ENCODE data around the gene GPATCH4. TPM values are rescaled to one million over a fixed set of nuclear protein-coding genes. Genes with fewer than 3 reads are reported as not detected.

Gene GPATCH4
- 31.3 TPM for polyA plus RNA-seq (2013)

DNA sequence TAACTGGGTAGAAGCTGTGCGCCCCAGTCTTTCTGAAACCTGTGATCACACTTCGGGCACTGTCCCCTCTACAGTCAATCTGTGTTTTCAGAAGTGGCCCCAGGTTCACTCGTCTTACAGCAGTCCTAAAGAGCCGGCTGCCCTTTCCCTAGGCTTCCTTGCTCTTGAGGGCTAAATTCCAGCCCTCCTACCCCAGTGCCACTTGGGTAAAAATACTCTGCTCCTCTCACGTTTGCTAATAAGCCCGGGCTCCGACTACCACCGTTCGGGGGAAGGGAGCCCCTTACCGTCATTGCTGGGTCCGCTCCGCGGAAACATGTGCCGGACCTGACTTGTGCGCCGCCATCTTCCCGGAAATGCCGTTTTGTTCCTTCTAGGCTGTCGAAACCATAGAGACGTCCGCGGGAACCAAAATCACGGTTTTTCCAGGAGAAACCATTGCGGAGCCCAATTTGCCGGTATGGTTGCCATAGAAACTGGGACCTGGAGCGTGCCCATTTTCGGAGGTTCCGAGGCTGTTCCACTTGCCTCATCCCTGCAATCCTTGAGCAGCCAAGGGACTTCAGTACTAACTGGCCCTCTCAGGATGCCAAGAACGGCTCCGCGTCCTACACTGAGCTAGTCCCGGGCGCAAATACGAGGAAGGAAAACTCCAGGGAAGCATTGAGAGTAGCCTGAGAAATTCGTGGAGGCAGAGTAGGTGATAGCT is at the start of gene GPATCH4:
GPATCH4 (minus strand) TSS at position 358 of the 709 bp plus-strand sequence.
- whole genome bisulfite sequencing (ENCODE audit: insufficient coverage): under 1% methylated on average over 34 of the region's 35 CpGs
- no peaks in the 10 kb centered on the region for H3K27me3 ChIP-seq (replicated peaks in 2 of 5; ENCODE audit: control insufficient read depth in 4 of 5, insufficient read depth in 5 of 5, low read length in 4 of 5)
- peak; percentile 75 to 81 (median 80) for DNase-seq
- H3K4me1 ChIP-seq (ENCODE audit: control extremely low read depth in 1 of 4, control insufficient read depth in 4 of 4, insufficient read depth in 4 of 4, low read length in 3 of 4): peaks cover 6 to 30% (median 22%) of the 10 kb centered on the region in 4 experiments
- H3K27ac ChIP-seq (ENCODE audit: insufficient read depth in 1 of 2, low read depth in 1 of 2, low read length in 2 of 2, poor library complexity in 1 of 2, severe bottlenecking in 2 of 2): peak within 1 kb of the TSS; percentile 47 to 65
- POLR2A ChIA-PET: interaction anchor here (0.6 kb wide), 1 partner anchor 120 kb away, joined by 4 read pairs; no protein-coding TSS in a partner anchor
- peak within 1 kb of the TSS; percentile 60 to 91 (median 85) for H3K4me3 ChIP-seq (ENCODE audit: control insufficient read depth in 1 of 7, extremely low read depth in 1 of 7, insufficient read depth in 4 of 7, low read depth in 2 of 7, low read length in 6 of 7)
- peaks cover 0 to 31% (median 19%) of the 10 kb centered on the region in 4 experiments for H3K36me3 ChIP-seq (ENCODE audit: control insufficient read depth in 4 of 4, insufficient read depth in 4 of 4, low read length in 3 of 4)
- H3K9me3 ChIP-seq (ENCODE audit: control extremely low read depth in 1 of 5, control insufficient read depth in 4 of 5, insufficient read depth in 2 of 5, low read depth in 1 of 5, low read length in 4 of 5): no peaks in the 10 kb centered on the region
- CTCF ChIA-PET: interaction anchor here (1.4 to 7.7 kb wide), 5 partner anchors 10 to 120 kb away, joined by 3 to 63 read pairs (median 6); partner anchors contain the start of gene NAXE

DNA sequence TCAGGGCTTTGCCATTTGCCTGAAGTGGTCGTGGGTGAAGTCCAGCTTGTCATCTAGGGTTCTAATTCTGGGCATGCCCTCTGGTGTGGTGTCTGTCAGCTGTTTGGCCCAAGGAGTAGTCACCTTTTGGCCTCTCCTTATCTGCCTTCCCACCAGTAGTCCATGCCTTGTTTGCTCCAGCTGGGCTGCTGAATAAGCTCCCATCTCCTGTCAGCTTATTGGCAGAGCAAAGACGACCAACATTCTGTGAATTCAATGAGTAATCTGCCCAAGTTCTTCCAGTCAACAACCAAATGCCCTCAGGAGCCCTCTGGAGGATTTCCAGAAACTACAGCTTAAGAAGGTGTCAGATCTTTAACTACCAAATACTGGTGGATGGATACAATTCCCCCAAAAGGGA is 47.7 kb upstream of the GPATCH4 start:
- Histone ChIP-seq H3K36me3 (ENCODE audit: control insufficient read depth in 4 of 4, insufficient read depth in 4 of 4, low read length in 3 of 4) (no peaks in the 10 kb centered on the region), H3K27ac (ENCODE audit: insufficient read depth in 1 of 2, low read depth in 1 of 2, low read length in 2 of 2, poor library complexity in 1 of 2, severe bottlenecking in 2 of 2) (no peak overlapping the region), H3K9me3 (ENCODE audit: control extremely low read depth in 1 of 5, control insufficient read depth in 4 of 5, insufficient read depth in 2 of 5, low read depth in 1 of 5, low read length in 4 of 5) (no peaks in the 10 kb centered on the region), H3K4me1 (ENCODE audit: control extremely low read depth in 1 of 4, control insufficient read depth in 4 of 4, insufficient read depth in 4 of 4, low read length in 3 of 4) (peaks cover 0 to 7% (median 5%) of the 10 kb centered on the region in 4 experiments), H3K4me3 (ENCODE audit: control insufficient read depth in 1 of 7, extremely low read depth in 1 of 7, insufficient read depth in 4 of 7, low read depth in 2 of 7, low read length in 6 of 7) (no peak overlapping the region), H3K27me3 (replicated peaks in 2 of 5; ENCODE audit: control insufficient read depth in 4 of 5, insufficient read depth in 5 of 5, low read length in 4 of 5) (peaks cover 0 to 90% (median 40%) of the 10 kb centered on the region in 5 experiments)
- CTCF ChIA-PET: interaction anchor here (0.7 to 18.3 kb wide), 10 partner anchors 9 to 77 kb away, joined by 3 to 275 read pairs (median 4); partner anchors contain the start of genes HAPLN2 and NES
- peak in 1 of 3 donors; percentile 22 for DNase-seq
- 39% methylated on average over 2 of the region's 2 CpGs for WGBS (ENCODE audit: insufficient coverage)
- POLR2A ChIA-PET: interaction anchor here (0.9 kb wide), 1 partner anchor 11 kb away, joined by 3 read pairs; no protein-coding TSS in a partner anchor

- ChIA-PET POLR2A (interaction anchor here (0.9 kb wide), 1 partner anchor 11 kb away, joined by 3 read pairs; no protein-coding TSS in a partner anchor), CTCF (interaction anchor here (0.7 to 18.3 kb wide), 10 partner anchors 10 to 78 kb away, joined by 3 to 275 read pairs (median 4); partner anchors contain the start of genes HAPLN2 and NES)
- peaks cover 0 to 11% (median 10%) of the 10 kb centered on the region in 4 experiments for H3K4me1 ChIP-seq (ENCODE audit: control extremely low read depth in 1 of 4, control insufficient read depth in 4 of 4, insufficient read depth in 4 of 4, low read length in 3 of 4)
- H3K4me3 ChIP-seq (ENCODE audit: control insufficient read depth in 1 of 7, extremely low read depth in 1 of 7, insufficient read depth in 4 of 7, low read depth in 2 of 7, low read length in 6 of 7): no peak overlapping the region
- no peak overlapping the region for H3K27ac ChIP-seq (ENCODE audit: insufficient read depth in 1 of 2, low read depth in 1 of 2, low read length in 2 of 2, poor library complexity in 1 of 2, severe bottlenecking in 2 of 2)
- 77% methylated on average over 10 of the region's 10 CpGs for WGBS (ENCODE audit: insufficient coverage)
- H3K27me3 ChIP-seq (replicated peaks in 2 of 5; ENCODE audit: control insufficient read depth in 4 of 5, insufficient read depth in 5 of 5, low read length in 4 of 5): peaks cover 0 to 85% (median 36%) of the 10 kb centered on the region in 5 experiments
- H3K9me3 ChIP-seq (ENCODE audit: control extremely low read depth in 1 of 5, control insufficient read depth in 4 of 5, insufficient read depth in 2 of 5, low read depth in 1 of 5, low read length in 4 of 5): no peaks in the 10 kb centered on the region
- DNase-seq: no peak
- H3K36me3 ChIP-seq (ENCODE audit: control insufficient read depth in 4 of 4, insufficient read depth in 4 of 4, low read length in 3 of 4): no peaks in the 10 kb centered on the region
These were observed 47.2 kb upstream of the GPATCH4 start for GRCh38 chr1:156648496-156648895.

- ChIA-PET CTCF (interaction anchor here (9.4 to 18.3 kb wide), 2 partner anchors 10 to 18 kb away, joined by 72 to 275 read pairs; no protein-coding TSS in a partner anchor), POLR2A (no interaction called here)
- Histone ChIP-seq H3K27ac (ENCODE audit: insufficient read depth in 1 of 2, low read depth in 1 of 2, low read length in 2 of 2, poor library complexity in 1 of 2, severe bottlenecking in 2 of 2) (no peak overlapping the region), H3K4me3 (ENCODE audit: control insufficient read depth in 1 of 7, extremely low read depth in 1 of 7, insufficient read depth in 4 of 7, low read depth in 2 of 7, low read length in 6 of 7) (no peak overlapping the region), H3K9me3 (ENCODE audit: control extremely low read depth in 1 of 5, control insufficient read depth in 4 of 5, insufficient read depth in 2 of 5, low read depth in 1 of 5, low read length in 4 of 5) (no peaks in the 10 kb centered on the region), H3K36me3 (ENCODE audit: control insufficient read depth in 4 of 4, insufficient read depth in 4 of 4, low read length in 3 of 4) (no peaks in the 10 kb centered on the region), H3K4me1 (ENCODE audit: control extremely low read depth in 1 of 4, control insufficient read depth in 4 of 4, insufficient read depth in 4 of 4, low read length in 3 of 4) (peaks cover 6 to 23% (median 21%) of the 10 kb centered on the region in 4 experiments), H3K27me3 (replicated peaks in 2 of 5; ENCODE audit: control insufficient read depth in 4 of 5, insufficient read depth in 5 of 5, low read length in 4 of 5) (peaks cover 4 to 83% (median 36%) of the 10 kb centered on the region in 5 experiments)
- WGBS (ENCODE audit: insufficient coverage): 91% methylated on average over 8 of the region's 10 CpGs
- no peak for DNase-seq
These were observed 46.1 kb upstream of the GPATCH4 start for GRCh38 chr1:156647351-156647750.

DNA sequence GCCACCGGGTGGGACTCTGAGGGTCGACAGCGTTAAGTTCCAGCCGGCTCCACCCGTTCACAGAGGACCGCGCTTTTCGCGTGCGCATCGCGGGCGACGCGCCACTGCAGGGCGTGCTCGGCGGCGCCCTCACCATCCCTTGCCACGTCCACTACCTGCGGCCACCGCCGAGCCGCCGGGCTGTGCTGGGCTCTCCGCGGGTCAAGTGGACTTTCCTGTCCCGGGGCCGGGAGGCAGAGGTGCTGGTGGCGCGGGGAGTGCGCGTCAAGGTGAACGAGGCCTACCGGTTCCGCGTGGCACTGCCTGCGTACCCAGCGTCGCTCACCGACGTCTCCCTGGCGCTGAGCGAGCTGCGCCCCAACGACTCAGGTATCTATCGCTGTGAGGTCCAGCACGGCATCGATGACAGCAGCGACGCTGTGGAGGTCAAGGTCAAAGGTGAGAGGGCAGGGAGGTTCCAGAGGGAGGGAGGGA is 45.5 kb upstream of the GPATCH4 start:
- H3K4me3 ChIP-seq (ENCODE audit: control insufficient read depth in 1 of 7, extremely low read depth in 1 of 7, insufficient read depth in 4 of 7, low read depth in 2 of 7, low read length in 6 of 7): no peak overlapping the region
- no peaks in the 10 kb centered on the region for H3K9me3 ChIP-seq (ENCODE audit: control extremely low read depth in 1 of 5, control insufficient read depth in 4 of 5, insufficient read depth in 2 of 5, low read depth in 1 of 5, low read length in 4 of 5)
- WGBS (ENCODE audit: insufficient coverage): 9% methylated on average over 28 of the region's 51 CpGs
- H3K27ac ChIP-seq (ENCODE audit: insufficient read depth in 1 of 2, low read depth in 1 of 2, low read length in 2 of 2, poor library complexity in 1 of 2, severe bottlenecking in 2 of 2): no peak overlapping the region
- CTCF ChIA-PET: interaction anchor here (9.4 to 18.3 kb wide), 2 partner anchors 10 to 18 kb away, joined by 72 to 275 read pairs; no protein-coding TSS in a partner anchor
- no peaks in the 10 kb centered on the region for H3K36me3 ChIP-seq (ENCODE audit: control insufficient read depth in 4 of 4, insufficient read depth in 4 of 4, low read length in 3 of 4)
- POLR2A ChIA-PET: no interaction called here
- no peak for DNase-seq
- peaks cover 6 to 27% (median 26%) of the 10 kb centered on the region in 4 experiments for H3K4me1 ChIP-seq (ENCODE audit: control extremely low read depth in 1 of 4, control insufficient read depth in 4 of 4, insufficient read depth in 4 of 4, low read length in 3 of 4)
- H3K27me3 ChIP-seq (replicated peaks in 2 of 5; ENCODE audit: control insufficient read depth in 4 of 5, insufficient read depth in 5 of 5, low read length in 4 of 5): peaks cover 4 to 84% (median 37%) of the 10 kb centered on the region in 5 experiments

- ChIA-PET CTCF (interaction anchor here (1.5 to 18.3 kb wide), 3 partner anchors 11 to 29 kb away, joined by 3 to 275 read pairs (median 72); no protein-coding TSS in a partner anchor), POLR2A (no interaction called here)
- DNase-seq: no peak
- H3K36me3 ChIP-seq (ENCODE audit: control insufficient read depth in 4 of 4, insufficient read depth in 4 of 4, low read length in 3 of 4): no peaks in the 10 kb centered on the region
- H3K4me1 ChIP-seq (ENCODE audit: control extremely low read depth in 1 of 4, control insufficient read depth in 4 of 4, insufficient read depth in 4 of 4, low read length in 3 of 4): peaks cover 8 to 35% (median 34%) of the 10 kb centered on the region in 4 experiments
- peaks cover 4 to 84% (median 46%) of the 10 kb centered on the region in 5 experiments for H3K27me3 ChIP-seq (replicated peaks in 2 of 5; ENCODE audit: control insufficient read depth in 4 of 5, insufficient read depth in 5 of 5, low read length in 4 of 5)
- no peak overlapping the region for H3K4me3 ChIP-seq (ENCODE audit: control insufficient read depth in 1 of 7, extremely low read depth in 1 of 7, insufficient read depth in 4 of 7, low read depth in 2 of 7, low read length in 6 of 7)
- H3K27ac ChIP-seq (ENCODE audit: insufficient read depth in 1 of 2, low read depth in 1 of 2, low read length in 2 of 2, poor library complexity in 1 of 2, severe bottlenecking in 2 of 2): no peak overlapping the region
- WGBS (ENCODE audit: insufficient coverage): 86% methylated on average over 1 of the region's 1 CpG
- no peaks in the 10 kb centered on the region for H3K9me3 ChIP-seq (ENCODE audit: control extremely low read depth in 1 of 5, control insufficient read depth in 4 of 5, insufficient read depth in 2 of 5, low read depth in 1 of 5, low read length in 4 of 5)
These were observed 44.4 kb upstream of the GPATCH4 start for GRCh38 chr1:156645666-156646065.

Measured in common myeloid progenitor, CD34-positive (primary cell).